Thyroid gland (tissue), 4 donors: ENCODE measurements around the gene PDLIM3.
A peak's percentile ranks its signal among the peaks of the same experiment; 100 is the strongest.

Experiments used
- POLR2A ChIP-seq, 2 donors: fragments of 450-650 bp; IDR thresholded peaks; one replicate each; pipeline ENCODE4 v1.6.1; 2017; ENCODE audit warnings: antibody characterized with exemption in 2 of 2, mild to moderate bottlenecking in 2 of 2, moderate library complexity in 1 of 2
- TF ChIP-seq, protein P1 (sequence below), 6 experiments: fragments of 200-600 bp in 3 of 6; fragments of 450-650 bp in 3 of 6; sonication (generic) in 3 of 6; IDR thresholded peaks; one replicate each; pipeline ENCODE4 v1.5.1; 2016 to 2019; ENCODE audit warnings: antibody characterized with exemption in 6 of 6, mild to moderate bottlenecking in 2 of 6, inconsistent platforms in 1 of 6, moderate library complexity in 1 of 6

DNA sequence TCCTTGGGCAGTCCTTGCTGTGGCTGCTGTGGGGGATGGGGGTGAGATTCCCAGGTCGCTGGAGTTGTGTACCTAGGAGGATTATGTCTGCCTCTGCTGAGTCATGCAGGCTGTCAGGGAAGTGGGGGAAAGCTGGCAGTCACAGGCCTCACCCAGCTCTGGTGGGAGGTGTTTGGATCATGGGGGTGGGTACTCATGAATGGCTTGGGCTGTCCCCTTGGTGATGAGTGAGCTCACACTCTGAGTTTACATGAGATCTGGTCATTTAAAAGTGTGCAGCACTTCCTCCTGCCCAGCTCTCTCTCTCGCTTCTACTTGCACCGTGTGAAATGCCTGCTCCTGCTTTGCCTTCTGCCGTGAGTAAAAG, 24.6 kb upstream of the PDLIM3 start:
- TF ChIP-seq, protein P1, sequence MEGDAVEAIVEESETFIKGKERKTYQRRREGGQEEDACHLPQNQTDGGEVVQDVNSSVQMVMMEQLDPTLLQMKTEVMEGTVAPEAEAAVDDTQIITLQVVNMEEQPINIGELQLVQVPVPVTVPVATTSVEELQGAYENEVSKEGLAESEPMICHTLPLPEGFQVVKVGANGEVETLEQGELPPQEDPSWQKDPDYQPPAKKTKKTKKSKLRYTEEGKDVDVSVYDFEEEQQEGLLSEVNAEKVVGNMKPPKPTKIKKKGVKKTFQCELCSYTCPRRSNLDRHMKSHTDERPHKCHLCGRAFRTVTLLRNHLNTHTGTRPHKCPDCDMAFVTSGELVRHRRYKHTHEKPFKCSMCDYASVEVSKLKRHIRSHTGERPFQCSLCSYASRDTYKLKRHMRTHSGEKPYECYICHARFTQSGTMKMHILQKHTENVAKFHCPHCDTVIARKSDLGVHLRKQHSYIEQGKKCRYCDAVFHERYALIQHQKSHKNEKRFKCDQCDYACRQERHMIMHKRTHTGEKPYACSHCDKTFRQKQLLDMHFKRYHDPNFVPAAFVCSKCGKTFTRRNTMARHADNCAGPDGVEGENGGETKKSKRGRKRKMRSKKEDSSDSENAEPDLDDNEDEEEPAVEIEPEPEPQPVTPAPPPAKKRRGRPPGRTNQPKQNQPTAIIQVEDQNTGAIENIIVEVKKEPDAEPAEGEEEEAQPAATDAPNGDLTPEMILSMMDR (IDR thresholded peaks at IDR 0.05), result no peak
- peak in 1 of 2 donors; percentile 36 for TF ChIP-seq POLR2A (IDR thresholded peaks at IDR 0.05)
